GM12878 (cell line): Measurements from ENCODE around the gene MAB21L1. TPM values are rescaled to one million over a fixed set of nuclear protein-coding genes. Genes with fewer than 3 reads are reported as not detected.

Experiments
- CBX5 ChIP-seq: sonication (generic); IDR thresholded peaks from 2 replicates; pipeline ENCODE4 v1.6.1; 2016; ENCODE audit warnings: low read depth, moderate library complexity, mild to moderate bottlenecking, inconsistent platforms
- CHD1 ChIP-seq: IDR thresholded peaks from 2 replicates; pipeline ENCODE4 v1.6.1; 2012; ENCODE audit warnings: low read depth, low read length, improper control_type of control experiment
- CREM ChIP-seq: IDR thresholded peaks from 2 replicates; pipeline ENCODE4 v1.6.1; 2014; ENCODE audit warnings: antibody characterized with exemption, low read depth
- JUNB ChIP-seq: IDR thresholded peaks from 2 replicates; pipeline ENCODE4 v1.6.1; 2016; ENCODE audit warnings: antibody characterized with exemption, mild to moderate bottlenecking
- NR2C1 ChIP-seq: fragments of 450-650 bp; IDR thresholded peaks from 2 replicates; pipeline ENCODE4 v1.6.1; 2017; ENCODE audit warnings: antibody characterized with exemption, mild to moderate bottlenecking, moderate library complexity
- ZSCAN29 ChIP-seq: fragments of 450-650 bp; IDR thresholded peaks from 2 replicates; pipeline ENCODE4 v1.6.1; 2017; ENCODE audit warnings: mild to moderate bottlenecking, moderate library complexity
- polyA plus RNA-seq, 11 experiments: library from polyadenylated mRNA; depleted of rRNA in 4 of 11; unstranded in 6 of 11; stranded (reverse) in 5 of 11; fragments of >200 nt; fragmentation: Nextera tagmentation in 4 of 11; fragmentation: Illumina TruSeq in 1 of 11; extraction: Ambion mirVana in 4 of 11; extraction: Trizol in 1 of 11; gene quantifications; 1 replicate in 1 of 11; 2 replicates in 10 of 11; pipeline versions ENCODE4 v1.2.1 to v1.2.3, GENCODE V29; 2011 to 2016; ENCODE audit warnings: inconsistent platforms in 2 of 11, missing spikeins in 2 of 11, low read depth in 1 of 11
- total RNA-seq, 4 experiments: library from RNA; depleted of rRNA in 3 of 4; stranded (reverse); fragments of >200 nt in 3 of 4; fragmentation: Illumina TruSeq in 1 of 4; extraction: Trizol in 1 of 4; gene quantifications; 2 replicates each; pipeline versions ENCODE4 v1.2.1 to v1.2.3, GENCODE V29; 2013 to 2021
- TF ChIP-seq, protein P1 (sequence below): fragments of 450-650 bp; IDR thresholded peaks from 2 replicates; pipeline ENCODE4 v1.6.1; 2017; ENCODE audit warnings: mild to moderate bottlenecking, moderate library complexity
- TF ChIP-seq, protein P2 (sequence below), 3 experiments: IDR thresholded peaks in 2 of 3; conservative IDR thresholded peaks in 1 of 3; 2 replicates each; pipeline ENCODE4 v1.5.1; 2011; ENCODE audit warnings: low read depth in 3 of 3, low read length in 3 of 3, mild to moderate bottlenecking in 3 of 3, control low read depth in 2 of 3, moderate library complexity in 2 of 3, inconsistent platforms in 1 of 3, mixed read lengths in 1 of 3; ENCODE audit not compliant: control insufficient read depth in 2 of 3, insufficient read depth in 1 of 3; ENCODE audit errors: extremely low read depth in 1 of 3

The MAB21L1 gene
- total and polyA plus RNA-seq, 10 of the 15 experiments (the other 5 are each of a cell fraction or from before 2014, with no cell fraction given): 0.01 to 0.05 TPM; not detected in 8

DNA sequence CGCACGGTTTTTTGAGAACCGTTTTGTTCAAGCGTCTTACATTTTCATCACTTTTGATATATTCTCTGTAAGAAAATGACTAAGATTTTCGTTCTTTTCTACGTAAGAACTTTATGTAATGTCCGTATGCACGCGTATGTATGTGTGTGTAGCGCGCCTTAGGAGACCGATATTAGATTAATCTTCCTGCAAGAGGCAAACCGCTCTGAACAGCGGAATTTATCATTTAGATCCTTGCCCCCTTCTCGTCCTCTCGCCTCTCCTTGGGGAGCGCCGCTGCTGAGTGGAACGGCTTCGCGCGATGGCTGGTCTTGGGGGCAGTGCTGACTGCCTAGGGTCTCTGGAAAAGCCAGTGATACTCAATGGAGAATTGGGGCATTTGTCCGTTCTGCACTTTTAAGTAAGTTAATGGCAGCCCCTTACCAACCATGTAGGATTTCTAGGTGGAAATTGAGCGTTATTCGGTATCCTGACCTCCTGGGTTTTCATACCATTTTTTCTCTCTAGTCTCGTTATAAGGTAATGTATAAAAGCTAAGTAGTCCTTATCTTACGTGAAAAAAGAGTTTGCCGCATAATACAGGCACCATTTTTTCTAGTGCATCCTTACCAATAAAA is 4.7 kb downstream of the MAB21L1 start (continued):
- TF ChIP-seq, protein P1, sequence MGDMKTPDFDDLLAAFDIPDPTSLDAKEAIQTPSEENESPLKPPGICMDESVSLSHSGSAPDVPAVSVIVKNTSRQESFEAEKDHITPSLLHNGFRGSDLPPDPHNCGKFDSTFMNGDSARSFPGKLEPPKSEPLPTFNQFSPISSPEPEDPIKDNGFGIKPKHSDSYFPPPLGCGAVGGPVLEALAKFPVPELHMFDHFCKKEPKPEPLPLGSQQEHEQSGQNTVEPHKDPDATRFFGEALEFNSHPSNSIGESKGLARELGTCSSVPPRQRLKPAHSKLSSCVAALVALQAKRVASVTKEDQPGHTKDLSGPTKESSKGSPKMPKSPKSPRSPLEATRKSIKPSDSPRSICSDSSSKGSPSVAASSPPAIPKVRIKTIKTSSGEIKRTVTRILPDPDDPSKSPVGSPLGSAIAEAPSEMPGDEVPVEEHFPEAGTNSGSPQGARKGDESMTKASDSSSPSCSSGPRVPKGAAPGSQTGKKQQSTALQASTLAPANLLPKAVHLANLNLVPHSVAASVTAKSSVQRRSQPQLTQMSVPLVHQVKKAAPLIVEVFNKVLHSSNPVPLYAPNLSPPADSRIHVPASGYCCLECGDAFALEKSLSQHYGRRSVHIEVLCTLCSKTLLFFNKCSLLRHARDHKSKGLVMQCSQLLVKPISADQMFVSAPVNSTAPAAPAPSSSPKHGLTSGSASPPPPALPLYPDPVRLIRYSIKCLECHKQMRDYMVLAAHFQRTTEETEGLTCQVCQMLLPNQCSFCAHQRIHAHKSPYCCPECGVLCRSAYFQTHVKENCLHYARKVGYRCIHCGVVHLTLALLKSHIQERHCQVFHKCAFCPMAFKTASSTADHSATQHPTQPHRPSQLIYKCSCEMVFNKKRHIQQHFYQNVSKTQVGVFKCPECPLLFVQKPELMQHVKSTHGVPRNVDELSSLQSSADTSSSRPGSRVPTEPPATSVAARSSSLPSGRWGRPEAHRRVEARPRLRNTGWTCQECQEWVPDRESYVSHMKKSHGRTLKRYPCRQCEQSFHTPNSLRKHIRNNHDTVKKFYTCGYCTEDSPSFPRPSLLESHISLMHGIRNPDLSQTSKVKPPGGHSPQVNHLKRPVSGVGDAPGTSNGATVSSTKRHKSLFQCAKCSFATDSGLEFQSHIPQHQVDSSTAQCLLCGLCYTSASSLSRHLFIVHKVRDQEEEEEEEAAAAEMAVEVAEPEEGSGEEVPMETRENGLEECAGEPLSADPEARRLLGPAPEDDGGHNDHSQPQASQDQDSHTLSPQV: no peak
- TF ChIP-seq, protein P2, sequence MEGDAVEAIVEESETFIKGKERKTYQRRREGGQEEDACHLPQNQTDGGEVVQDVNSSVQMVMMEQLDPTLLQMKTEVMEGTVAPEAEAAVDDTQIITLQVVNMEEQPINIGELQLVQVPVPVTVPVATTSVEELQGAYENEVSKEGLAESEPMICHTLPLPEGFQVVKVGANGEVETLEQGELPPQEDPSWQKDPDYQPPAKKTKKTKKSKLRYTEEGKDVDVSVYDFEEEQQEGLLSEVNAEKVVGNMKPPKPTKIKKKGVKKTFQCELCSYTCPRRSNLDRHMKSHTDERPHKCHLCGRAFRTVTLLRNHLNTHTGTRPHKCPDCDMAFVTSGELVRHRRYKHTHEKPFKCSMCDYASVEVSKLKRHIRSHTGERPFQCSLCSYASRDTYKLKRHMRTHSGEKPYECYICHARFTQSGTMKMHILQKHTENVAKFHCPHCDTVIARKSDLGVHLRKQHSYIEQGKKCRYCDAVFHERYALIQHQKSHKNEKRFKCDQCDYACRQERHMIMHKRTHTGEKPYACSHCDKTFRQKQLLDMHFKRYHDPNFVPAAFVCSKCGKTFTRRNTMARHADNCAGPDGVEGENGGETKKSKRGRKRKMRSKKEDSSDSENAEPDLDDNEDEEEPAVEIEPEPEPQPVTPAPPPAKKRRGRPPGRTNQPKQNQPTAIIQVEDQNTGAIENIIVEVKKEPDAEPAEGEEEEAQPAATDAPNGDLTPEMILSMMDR (IDR thresholded peaks at IDR 0.05 in 2 of 3, conservative IDR thresholded peaks at IDR 0.05 in 1 of 3; ENCODE audit: control insufficient read depth in 2 of 3, extremely low read depth in 1 of 3, insufficient read depth in 1 of 3, low read depth in 3 of 3, low read length in 3 of 3): no peak
- TF ChIP-seq CHD1 (no peak), JUNB (no peak), NR2C1 (no peak), CBX5 (no peak), ZSCAN29 (no peak), CREM (no peak)
